ENCODE data around the gene PTK6.

DNA sequence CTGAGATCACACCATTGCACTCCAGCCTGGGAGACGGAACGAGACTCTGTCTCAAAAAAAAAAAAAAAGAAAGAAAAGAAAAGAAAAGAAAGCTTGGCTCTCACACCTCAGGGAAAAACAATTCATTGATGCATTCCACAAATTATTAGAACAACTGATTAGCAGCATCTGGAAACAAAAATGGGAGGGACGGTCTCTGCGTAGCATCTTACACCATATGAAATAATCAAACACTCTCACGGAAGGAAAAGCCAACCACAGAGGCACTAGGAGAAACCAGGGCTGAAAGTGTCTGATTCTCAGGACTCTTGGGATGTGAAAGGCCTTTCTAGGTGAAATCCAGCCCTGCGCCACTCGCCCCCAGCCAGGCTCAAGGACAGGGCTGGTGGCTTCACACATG lies 39.1 kb upstream of the PTK6 start:
- TF ChIP-seq CTCF (IDR thresholded peaks at IDR 0.05; ENCODE audit: insufficient read depth, low read length) (no peak), POLR2AphosphoS5 (IDR thresholded peaks at IDR 0.05; ENCODE audit: low read depth) (no peak)
